HEK293T (cell line): ENCODE measurements around the gene MGAT5.

Experiments used
- BHLHE40 ChIP-seq: fragments of 450-650 bp; IDR thresholded peaks from 2 replicates; pipeline ENCODE4 v1.6.1; 2016; ENCODE audit warnings: mild to moderate bottlenecking, moderate library complexity, borderline replicate concordance
- FOXM1 ChIP-seq: fragments of 450-650 bp; IDR thresholded peaks from 2 replicates; pipeline ENCODE4 v1.6.1; 2017; ENCODE audit warnings: mild to moderate bottlenecking, borderline replicate concordance
- HDGF ChIP-seq: fragments of 450-650 bp; IDR thresholded peaks from 2 replicates; pipeline ENCODE4 v1.6.1; 2017; ENCODE audit warnings: antibody characterized with exemption, borderline replicate concordance
- LEF1 ChIP-seq: fragments of 450-650 bp; IDR thresholded peaks from 2 replicates; pipeline ENCODE4 v1.6.1; 2017; ENCODE audit warnings: mild to moderate bottlenecking, borderline replicate concordance
- SP1 ChIP-seq: fragments of 450-650 bp; IDR thresholded peaks from 2 replicates; pipeline ENCODE4 v1.6.1; 2017
- SUZ12 ChIP-seq: fragments of 450-650 bp; IDR thresholded peaks from 2 replicates; pipeline ENCODE4 v1.6.1; 2016; ENCODE audit warnings: mild to moderate bottlenecking
- ZNF384 ChIP-seq: fragments of 450-650 bp; IDR thresholded peaks from 2 replicates; pipeline ENCODE4 v1.6.1; 2016

DNA sequence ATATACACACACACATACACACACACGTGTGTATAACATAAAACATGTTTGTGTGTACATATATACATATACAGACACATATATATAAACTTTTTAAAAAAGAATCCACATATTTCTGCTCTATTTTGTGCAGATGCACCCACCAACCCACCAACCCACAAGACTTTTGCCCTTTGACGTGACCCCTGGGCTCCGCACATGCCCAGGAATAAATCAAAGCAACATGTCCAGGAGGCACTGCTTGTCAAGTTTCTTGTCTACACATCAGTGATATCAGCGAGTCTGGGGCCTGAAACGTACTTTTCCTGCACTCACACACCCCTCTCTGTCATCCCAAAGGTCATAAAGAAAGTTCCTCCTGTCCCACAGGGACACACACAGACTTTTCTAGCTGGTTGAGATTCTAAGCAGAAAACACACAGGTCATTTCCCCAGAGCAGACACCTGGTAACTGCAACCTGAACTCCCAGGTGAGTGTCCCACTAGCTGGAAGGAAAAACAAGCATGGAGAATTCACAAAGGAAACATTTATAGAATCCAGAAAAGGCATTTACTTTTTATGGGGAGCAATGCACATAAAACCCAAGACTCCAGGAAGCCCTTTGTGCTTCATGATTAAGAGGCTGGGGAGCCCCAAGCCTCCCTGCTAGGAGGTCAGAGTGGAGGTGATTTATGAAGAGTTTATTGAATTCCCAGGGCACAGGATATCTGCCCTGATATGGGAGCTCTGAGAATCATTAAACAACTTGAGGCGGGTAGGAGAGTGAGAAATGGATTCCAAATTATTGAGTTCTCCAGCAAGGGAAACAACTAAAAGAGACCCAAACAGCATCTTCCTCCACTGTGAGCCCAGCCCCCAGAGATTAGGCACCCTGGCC, 211.6 kb downstream of the MGAT5 start:
- TF ChIP-seq FOXM1: no peak
- no peak for TF ChIP-seq ZNF384
- TF ChIP-seq SP1: no peak
- TF ChIP-seq BHLHE40: no peak
- TF ChIP-seq SUZ12: no peak
- no peak for TF ChIP-seq LEF1
- no peak for TF ChIP-seq HDGF
